GM04504 (cell line): ENCODE measurements around the gene ZNHIT3.
A peak's percentile ranks its signal among the peaks of the same experiment; 100 is the strongest.

ENCODE experiments used
- DNase-seq: peaks from one replicate; pipeline ENCODE4 v3.0.0-alpha.2; 2012; ENCODE audit warnings: low read depth

The ZNHIT3 gene

GRCh38 chr17:36511216-36511615 lies 24.7 kb downstream of the ZNHIT3 start:
- DNase-seq: no peak

GRCh38 chr17:36512641-36513040 lies 26.2 kb downstream of the ZNHIT3 start:
- no peak for DNase-seq

GRCh38 chr17:36514856-36515255 lies 28.4 kb downstream of the ZNHIT3 start:
- DNase-seq: no peak

- DNase-seq: no peak
These were observed 29.4 kb downstream of the ZNHIT3 start for GRCh38 chr17:36515837-36516236.

- DNase-seq: no peak
These were observed 36.6 kb downstream of the ZNHIT3 start for GRCh38 chr17:36523113-36523512.

GRCh38 chr17:36524428-36524876 lies 38.0 kb downstream of the ZNHIT3 start:
- DNase-seq: no peak

GRCh38 chr17:36525113-36525512 lies 38.6 kb downstream of the ZNHIT3 start:
- no peak for DNase-seq

GRCh38 chr17:36525888-36526287 lies 39.4 kb downstream of the ZNHIT3 start:
- no peak for DNase-seq

- no peak for DNase-seq
These were observed 41.3 kb downstream of the ZNHIT3 start for GRCh38 chr17:36527621-36528250.

- peak; percentile 40 for DNase-seq
These were observed 42.6 kb downstream of the ZNHIT3 start for GRCh38 chr17:36529121-36529520.

GRCh38 chr17:36532435-36532975 lies 46.0 kb downstream of the ZNHIT3 start:
- no peak for DNase-seq

GRCh38 chr17:36533935-36534839 lies 47.7 kb downstream of the ZNHIT3 start:
- DNase-seq: no peak

GRCh38 chr17:36534840-36535668 lies 48.6 kb downstream of the ZNHIT3 start, which contains the start of the genes MYO19 and PIGW:
Gene MYO19 (minus strand): TSS chr17:36534868. CDS start chr17:36532538, 2,330 bp downstream.
Gene PIGW (plus strand): TSS chr17:36534987. CDS start chr17:36537102, 2,115 bp downstream.
- DNase-seq: peak; percentile 67

- no peak for DNase-seq
These were observed 49.2 kb downstream of the ZNHIT3 start for GRCh38 chr17:36535669-36536081.

GRCh38 chr17:36540696-36541095 lies 54.2 kb downstream of the ZNHIT3 start:
- DNase-seq: no peak

GRCh38 chr17:36542755-36543154 lies 56.3 kb downstream of the ZNHIT3 start:
- DNase-seq: no peak

- peak; percentile 22 for DNase-seq
These were observed 57.5 kb downstream of the ZNHIT3 start for GRCh38 chr17:36544044-36544306.

- peak; percentile 79 for DNase-seq
These were observed 58.0 kb downstream of the ZNHIT3 start, which contains the start of gene GGNBP2 for GRCh38 chr17:36544307-36545076. Gene GGNBP2 (plus strand): TSS chr17:36544919. CDS start chr17:36545725, 806 bp downstream.

- DNase-seq: no peak
These were observed 58.6 kb downstream of the ZNHIT3 start for GRCh38 chr17:36545077-36545464.
